GM12874 (cell line): Measurements from ENCODE around the gene HOXB4.

ENCODE experiments used
- TF ChIP-seq, protein P1 (sequence below): IDR thresholded peaks from 2 replicates; pipeline ENCODE4 v1.5.1; 2011; ENCODE audit warnings: low read depth, mild to moderate bottlenecking, control low read depth, low read length, moderate library complexity; ENCODE audit not compliant: insufficient read depth

The HOXB4 gene

DNA sequence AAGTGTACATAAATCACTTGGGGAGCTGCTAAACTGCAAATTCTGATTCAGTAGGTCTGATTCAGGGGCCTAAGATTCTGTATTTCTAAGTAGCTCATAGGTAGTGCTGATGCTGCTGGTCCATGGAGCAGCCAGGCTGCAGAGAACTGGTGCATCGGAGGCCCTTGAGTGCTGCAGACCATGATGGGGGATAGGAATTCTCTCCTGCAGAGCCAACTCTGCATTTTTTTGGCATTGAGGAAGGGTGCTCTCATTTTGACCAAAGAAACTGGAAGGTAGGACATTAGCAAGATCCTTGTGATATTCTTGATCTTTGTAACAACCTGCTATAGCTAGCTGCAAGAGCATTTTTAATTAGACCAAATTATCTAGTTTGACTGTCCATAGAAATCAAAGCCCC lies 37.9 kb downstream of the HOXB4 start:
- TF ChIP-seq, protein P1, sequence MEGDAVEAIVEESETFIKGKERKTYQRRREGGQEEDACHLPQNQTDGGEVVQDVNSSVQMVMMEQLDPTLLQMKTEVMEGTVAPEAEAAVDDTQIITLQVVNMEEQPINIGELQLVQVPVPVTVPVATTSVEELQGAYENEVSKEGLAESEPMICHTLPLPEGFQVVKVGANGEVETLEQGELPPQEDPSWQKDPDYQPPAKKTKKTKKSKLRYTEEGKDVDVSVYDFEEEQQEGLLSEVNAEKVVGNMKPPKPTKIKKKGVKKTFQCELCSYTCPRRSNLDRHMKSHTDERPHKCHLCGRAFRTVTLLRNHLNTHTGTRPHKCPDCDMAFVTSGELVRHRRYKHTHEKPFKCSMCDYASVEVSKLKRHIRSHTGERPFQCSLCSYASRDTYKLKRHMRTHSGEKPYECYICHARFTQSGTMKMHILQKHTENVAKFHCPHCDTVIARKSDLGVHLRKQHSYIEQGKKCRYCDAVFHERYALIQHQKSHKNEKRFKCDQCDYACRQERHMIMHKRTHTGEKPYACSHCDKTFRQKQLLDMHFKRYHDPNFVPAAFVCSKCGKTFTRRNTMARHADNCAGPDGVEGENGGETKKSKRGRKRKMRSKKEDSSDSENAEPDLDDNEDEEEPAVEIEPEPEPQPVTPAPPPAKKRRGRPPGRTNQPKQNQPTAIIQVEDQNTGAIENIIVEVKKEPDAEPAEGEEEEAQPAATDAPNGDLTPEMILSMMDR = no peak

- TF ChIP-seq, protein P1 = no peak
Observed at GRCh38 chr17:48539177-48539576, 39.0 kb downstream of the HOXB4 start.

GRCh38 chr17:48537316-48537715 lies 40.8 kb downstream of the HOXB4 start:
- TF ChIP-seq, protein P1 = no peak

GRCh38 chr17:48532261-48532660 lies 45.9 kb downstream of the HOXB4 start:
- TF ChIP-seq, protein P1 = no peak

GRCh38 chr17:48530887-48531272 lies 47.3 kb downstream of the HOXB4 start, which contains the start of gene HOXB1:
Gene HOXB1, minus strand, starts transcription at chr17:48531011. Its CDS starts 107 bp downstream, at chr17:48530904.
- TF ChIP-seq, protein P1 = no peak

DNA sequence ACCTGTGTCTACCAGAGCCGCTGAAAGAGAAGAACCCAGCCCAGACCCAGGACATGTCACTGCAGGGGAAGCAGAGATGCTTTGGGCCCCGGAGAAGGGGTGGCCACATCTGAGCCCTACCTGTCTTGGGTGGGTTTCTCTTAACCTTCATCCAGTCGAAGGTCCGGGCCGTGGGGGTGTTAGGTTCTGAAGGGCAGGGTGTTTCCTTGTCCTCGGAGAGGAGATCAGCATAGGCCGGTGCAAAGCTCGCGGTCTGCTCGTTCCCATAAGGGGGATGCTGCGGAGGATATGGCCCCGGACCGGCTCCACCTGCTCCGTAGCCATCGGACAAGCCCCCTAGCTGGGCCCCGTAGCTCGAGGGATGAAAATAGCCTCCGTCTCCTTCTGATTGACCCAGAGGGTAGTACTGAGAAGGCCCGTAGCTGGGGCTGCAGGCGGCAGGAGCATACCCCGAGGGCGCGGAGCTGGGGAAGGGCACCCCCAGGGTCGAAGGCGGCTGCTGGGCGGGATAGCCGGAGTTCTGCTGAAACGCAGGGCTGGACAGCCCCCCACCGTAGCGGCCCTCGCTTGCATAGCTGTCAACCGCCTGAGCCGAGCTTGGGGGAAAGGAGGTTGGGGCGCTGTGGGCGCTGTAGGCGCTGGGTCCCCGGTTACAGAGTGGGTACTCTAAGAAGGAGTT lies 47.8 kb downstream of the HOXB4 start:
- TF ChIP-seq, protein P1 = no peak

DNA sequence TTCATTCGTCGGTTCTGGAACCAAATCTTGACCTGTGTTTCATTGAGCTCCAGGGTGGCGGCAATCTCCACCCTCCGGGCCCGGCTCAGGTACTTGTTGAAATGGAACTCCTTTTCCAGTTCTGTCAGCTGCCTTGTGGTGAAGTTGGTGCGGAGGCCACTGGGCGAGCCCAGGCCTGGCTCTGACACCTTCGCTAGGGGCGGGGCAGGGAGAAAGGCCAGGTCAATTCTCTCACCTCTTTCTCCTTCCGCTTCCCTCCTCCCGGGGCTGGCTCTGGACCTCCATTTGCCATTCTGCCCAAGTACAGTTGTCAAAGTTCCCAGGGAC lies 48.5 kb downstream of the HOXB4 start:
- TF ChIP-seq, protein P1 = no peak
